ENCODE data around the gene ZBTB40. TPM values are rescaled to one million over a fixed set of nuclear protein-coding genes. Genes with fewer than 3 reads are reported as not detected.

The ZBTB40 gene
- total and polyA plus RNA-seq, 2 of the 13 experiments (the other 11 are each of a cell fraction or from before 2014, with no cell fraction given) = 8.8 to 16.5 TPM

DNA sequence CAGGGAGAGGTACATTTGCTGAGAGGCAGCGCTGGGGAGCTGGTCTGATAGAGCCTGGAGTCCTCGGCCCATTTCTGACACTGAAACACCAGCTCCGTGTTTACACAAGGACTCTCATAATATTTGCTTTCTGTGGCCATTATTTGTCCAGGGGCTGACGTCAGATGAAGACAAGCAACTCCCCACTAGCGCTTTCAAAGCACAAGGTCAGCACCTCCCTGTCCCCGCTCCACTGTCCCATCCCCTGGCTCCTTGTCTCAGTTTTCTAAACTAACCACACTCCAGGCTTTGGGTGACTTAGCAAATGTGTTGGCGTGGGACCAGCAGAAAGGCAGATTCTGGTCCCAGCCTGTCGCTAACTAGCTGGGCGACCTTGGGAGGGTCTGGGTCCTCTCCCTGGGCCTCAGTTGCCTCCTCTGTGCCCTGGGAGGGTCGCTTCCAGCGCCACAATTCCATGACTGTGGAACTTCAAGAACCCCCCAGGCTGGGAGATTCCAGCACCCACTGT, 37.4 kb upstream of the ZBTB40 start (continued):
- TF ChIP-seq, protein P1, sequence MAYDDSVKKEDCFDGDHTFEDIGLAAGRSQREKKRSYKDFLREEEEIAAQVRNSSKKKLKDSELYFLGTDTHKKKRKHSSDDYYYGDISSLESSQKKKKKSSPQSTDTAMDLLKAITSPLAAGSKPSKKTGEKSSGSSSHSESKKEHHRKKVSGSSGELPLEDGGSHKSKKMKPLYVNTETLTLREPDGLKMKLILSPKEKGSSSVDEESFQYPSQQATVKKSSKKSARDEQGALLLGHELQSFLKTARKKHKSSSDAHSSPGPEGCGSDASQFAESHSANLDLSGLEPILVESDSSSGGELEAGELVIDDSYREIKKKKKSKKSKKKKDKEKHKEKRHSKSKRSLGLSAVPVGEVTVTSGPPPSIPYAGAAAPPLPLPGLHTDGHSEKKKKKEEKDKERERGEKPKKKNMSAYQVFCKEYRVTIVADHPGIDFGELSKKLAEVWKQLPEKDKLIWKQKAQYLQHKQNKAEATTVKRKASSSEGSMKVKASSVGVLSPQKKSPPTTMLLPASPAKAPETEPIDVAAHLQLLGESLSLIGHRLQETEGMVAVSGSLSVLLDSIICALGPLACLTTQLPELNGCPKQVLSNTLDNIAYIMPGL (CRISPR knock-in tag; IDR thresholded peaks at IDR 0.05; ENCODE audit: borderline replicate concordance in 1 of 2, low read depth in 1 of 2) = no peak
- TF ChIP-seq, protein P2, sequence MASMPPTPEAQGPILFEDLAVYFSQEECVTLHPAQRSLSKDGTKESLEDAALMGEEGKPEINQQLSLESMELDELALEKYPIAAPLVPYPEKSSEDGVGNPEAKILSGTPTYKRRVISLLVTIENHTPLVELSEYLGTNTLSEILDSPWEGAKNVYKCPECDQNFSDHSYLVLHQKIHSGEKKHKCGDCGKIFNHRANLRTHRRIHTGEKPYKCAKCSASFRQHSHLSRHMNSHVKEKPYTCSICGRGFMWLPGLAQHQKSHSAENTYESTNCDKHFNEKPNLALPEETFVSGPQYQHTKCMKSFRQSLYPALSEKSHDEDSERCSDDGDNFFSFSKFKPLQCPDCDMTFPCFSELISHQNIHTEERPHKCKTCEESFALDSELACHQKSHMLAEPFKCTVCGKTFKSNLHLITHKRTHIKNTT (CRISPR knock-in tag; IDR thresholded peaks at IDR 0.05) = no peak
- TF ChIP-seq ZNF367 (CRISPR knock-in tag; IDR thresholded peaks at IDR 0.05; ENCODE audit: borderline replicate concordance) = no peak
- peak; percentile 99 for TF ChIP-seq BCL6 (CRISPR knock-in tag; IDR thresholded peaks at IDR 0.05)
- no peak for TF ChIP-seq ZMYM2 (CRISPR knock-in tag; IDR thresholded peaks at IDR 0.05)
- no peak for TF ChIP-seq SATB2 (CRISPR knock-in tag; IDR thresholded peaks at IDR 0.05)
- TF ChIP-seq ZNF432 (CRISPR knock-in tag; IDR thresholded peaks at IDR 0.05; ENCODE audit: borderline replicate concordance) = no peak
- no peak for TF ChIP-seq ZNF839 (CRISPR knock-in tag; IDR thresholded peaks at IDR 0.05; ENCODE audit: borderline replicate concordance)
- TF ChIP-seq, protein P3, sequence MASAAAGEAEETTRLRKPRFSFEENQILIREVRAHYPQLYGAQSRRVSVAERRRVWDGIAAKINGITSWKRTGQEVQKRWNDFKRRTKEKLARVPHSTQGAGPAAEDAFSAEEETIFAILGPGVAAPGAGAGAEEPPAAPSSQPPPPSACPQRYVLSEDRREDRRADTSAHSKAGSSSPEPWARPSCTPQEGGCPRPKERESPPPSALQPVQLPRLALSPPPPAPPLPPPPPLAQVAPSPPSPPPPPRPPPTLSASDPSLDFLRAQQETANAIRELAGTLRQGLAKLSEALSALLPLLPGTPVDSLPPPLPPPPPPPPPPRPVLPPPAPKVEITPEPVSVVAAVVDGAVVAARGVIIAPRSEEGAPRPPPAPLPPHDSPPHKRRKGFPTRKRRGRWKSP (CRISPR knock-in tag; IDR thresholded peaks at IDR 0.05) = peak; percentile 30; the same call in 1 of the 2 replicates
- TF ChIP-seq ZNF773 (CRISPR knock-in tag; IDR thresholded peaks at IDR 0.05; ENCODE audit: borderline replicate concordance) = no peak
- no peak for TF ChIP-seq ZNF577 (CRISPR knock-in tag; IDR thresholded peaks at IDR 0.05; ENCODE audit: borderline replicate concordance, low read depth)
- TF ChIP-seq, protein P4, sequence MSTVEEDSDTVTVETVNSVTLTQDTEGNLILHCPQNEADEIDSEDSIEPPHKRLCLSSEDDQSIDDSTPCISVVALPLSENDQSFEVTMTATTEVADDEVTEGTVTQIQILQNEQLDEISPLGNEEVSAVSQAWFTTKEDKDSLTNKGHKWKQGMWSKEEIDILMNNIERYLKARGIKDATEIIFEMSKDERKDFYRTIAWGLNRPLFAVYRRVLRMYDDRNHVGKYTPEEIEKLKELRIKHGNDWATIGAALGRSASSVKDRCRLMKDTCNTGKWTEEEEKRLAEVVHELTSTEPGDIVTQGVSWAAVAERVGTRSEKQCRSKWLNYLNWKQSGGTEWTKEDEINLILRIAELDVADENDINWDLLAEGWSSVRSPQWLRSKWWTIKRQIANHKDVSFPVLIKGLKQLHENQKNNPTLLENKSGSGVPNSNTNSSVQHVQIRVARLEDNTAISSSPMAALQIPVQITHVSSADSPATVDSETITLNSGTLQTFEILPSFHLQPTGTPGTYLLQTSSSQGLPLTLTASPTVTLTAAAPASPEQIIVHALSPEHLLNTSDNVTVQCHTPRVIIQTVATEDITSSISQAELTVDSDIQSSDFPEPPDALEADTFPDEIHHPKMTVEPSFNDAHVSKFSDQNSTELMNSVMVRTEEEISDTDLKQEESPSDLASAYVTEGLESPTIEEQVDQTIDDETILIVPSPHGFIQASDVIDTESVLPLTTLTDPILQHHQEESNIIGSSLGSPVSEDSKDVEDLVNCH (CRISPR knock-in tag; IDR thresholded peaks at IDR 0.05) = no peak
- TF ChIP-seq, protein P5, sequence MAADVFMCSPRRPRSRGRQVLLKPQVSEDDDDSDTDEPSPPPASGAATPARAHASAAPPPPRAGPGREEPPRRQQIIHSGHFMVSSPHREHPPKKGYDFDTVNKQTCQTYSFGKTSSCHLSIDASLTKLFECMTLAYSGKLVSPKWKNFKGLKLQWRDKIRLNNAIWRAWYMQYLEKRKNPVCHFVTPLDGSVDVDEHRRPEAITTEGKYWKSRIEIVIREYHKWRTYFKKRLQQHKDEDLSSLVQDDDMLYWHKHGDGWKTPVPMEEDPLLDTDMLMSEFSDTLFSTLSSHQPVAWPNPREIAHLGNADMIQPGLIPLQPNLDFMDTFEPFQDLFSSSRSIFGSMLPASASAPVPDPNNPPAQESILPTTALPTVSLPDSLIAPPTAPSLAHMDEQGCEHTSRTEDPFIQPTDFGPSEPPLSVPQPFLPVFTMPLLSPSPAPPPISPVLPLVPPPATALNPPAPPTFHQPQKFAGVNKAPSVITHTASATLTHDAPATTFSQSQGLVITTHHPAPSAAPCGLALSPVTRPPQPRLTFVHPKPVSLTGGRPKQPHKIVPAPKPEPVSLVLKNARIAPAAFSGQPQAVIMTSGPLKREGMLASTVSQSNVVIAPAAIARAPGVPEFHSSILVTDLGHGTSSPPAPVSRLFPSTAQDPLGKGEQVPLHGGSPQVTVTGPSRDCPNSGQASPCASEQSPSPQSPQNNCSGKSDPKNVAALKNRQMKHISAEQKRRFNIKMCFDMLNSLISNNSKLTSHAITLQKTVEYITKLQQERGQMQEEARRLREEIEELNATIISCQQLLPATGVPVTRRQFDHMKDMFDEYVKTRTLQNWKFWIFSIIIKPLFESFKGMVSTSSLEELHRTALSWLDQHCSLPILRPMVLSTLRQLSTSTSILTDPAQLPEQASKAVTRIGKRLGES (CRISPR knock-in tag; IDR thresholded peaks at IDR 0.05; ENCODE audit: borderline replicate concordance) = no peak
- peak; percentile 95 for TF ChIP-seq RARA (CRISPR knock-in tag; IDR thresholded peaks at IDR 0.05)
- no peak for TF ChIP-seq ZNF562 (CRISPR knock-in tag; IDR thresholded peaks at IDR 0.05; ENCODE audit: borderline replicate concordance)
- TF ChIP-seq KDM5B (CRISPR knock-in tag; IDR thresholded peaks at IDR 0.05; ENCODE audit: borderline replicate concordance) = no peak
- TF ChIP-seq PCBP1 (IDR thresholded peaks at IDR 0.05; ENCODE audit: borderline replicate concordance, low read depth, low read length) = no peak
- 0 out of 2 replicates have a peak, but pooled peaks have one; percentile 25 for TF ChIP-seq YEATS2 (CRISPR knock-in tag; IDR thresholded peaks at IDR 0.05; ENCODE audit: borderline replicate concordance)
- no peak for TF ChIP-seq CENPT (CRISPR knock-in tag; IDR thresholded peaks at IDR 0.05; ENCODE audit: low read depth)
- no peak for TF ChIP-seq ZNF589 (CRISPR knock-in tag; conservative IDR thresholded peaks at IDR 0.05)

All from HepG2 (cell line).